Mucosa of descending colon (tissue), 3 donors: Measurements from ENCODE around the gene DNAJC27. TPM values are rescaled to one million over a fixed set of nuclear protein-coding genes. Genes with fewer than 3 reads are reported as not detected.

Experiments
- ATAC-seq: fragments of 200-7000 bp; cut with Tn5 transposase; one replicate; pipeline ENCODE4 v1.9.1; 2020; ENCODE audit warnings: mild to moderate bottlenecking, moderate library complexity
- DNase-seq, 3 donors: peaks; one replicate each; pipeline ENCODE4 v3.0.0-alpha.2; 2020
- H3K36me3 ChIP-seq: fragments of 200-600 bp; one replicate; pipeline ENCODE4 v1.8.0; 2021; ENCODE audit warnings: low read depth, mild to moderate bottlenecking
- H3K4me1 ChIP-seq: fragments of 200-600 bp; one replicate; pipeline ENCODE4 v1.8.0; 2021; ENCODE audit warnings: low read depth, mild to moderate bottlenecking
- H3K4me3 ChIP-seq: fragments of 200-600 bp; one replicate; pipeline ENCODE4 v1.8.0; 2021; ENCODE audit warnings: mild to moderate bottlenecking
- H3K9me3 ChIP-seq: fragments of 200-600 bp; one replicate; pipeline ENCODE4 v1.8.0; 2021; ENCODE audit warnings: mild to moderate bottlenecking
- intact Hi-C, 2 donors: fragments of 100-400 bp; cut with DNase I in 1 of 2; cut with micrococcal nuclease in 1 of 2; formaldehyde crosslinking; loops; one replicate each; pipeline versions ENCODE4 v1.11.0 to v1.11.1; 2022; cut with DNase I, micrococcal nuclease
- total RNA-seq, 3 donors: library from RNA; stranded (reverse); fragmentation: NEBNext Ultra II Directional in 2 of 3; extraction: Animal tissue kit (Norgen Biotek cat#: 25700) in 2 of 3; gene quantifications; one replicate each; pipeline versions ENCODE4 v1.2.1 to v1.2.4, GENCODE V29; 2021 to 2023
- TF ChIP-seq, protein P1 (sequence below): fragments of 200-600 bp; IDR thresholded peaks from one replicate; pipeline ENCODE4 v1.8.0; 2022; ENCODE audit warnings: antibody characterized with exemption, mild to moderate bottlenecking
- donor health status: DM: no; HTN: no; CAD: no; lungs with moderate emphysema.
- donor health status: DM: no; HTN: no; CAD: no.
- donor health status: DM: no; HTN: yes; CAD: no.

DNAJC27 gene
- total RNA-seq, 3 donors from 2014 or later, result 4.9 to 11.0 (median 6.4) TPM

GRCh38 chr2:24929230-24929629 lies 42.5 kb downstream of the DNAJC27 start:
- intact Hi-C loops, result no loop called here
- H3K9me3 ChIP-seq, result no peaks in the 10 kb centered on the region
- no peak overlapping the region for H3K4me3 ChIP-seq
- TF ChIP-seq, protein P1, sequence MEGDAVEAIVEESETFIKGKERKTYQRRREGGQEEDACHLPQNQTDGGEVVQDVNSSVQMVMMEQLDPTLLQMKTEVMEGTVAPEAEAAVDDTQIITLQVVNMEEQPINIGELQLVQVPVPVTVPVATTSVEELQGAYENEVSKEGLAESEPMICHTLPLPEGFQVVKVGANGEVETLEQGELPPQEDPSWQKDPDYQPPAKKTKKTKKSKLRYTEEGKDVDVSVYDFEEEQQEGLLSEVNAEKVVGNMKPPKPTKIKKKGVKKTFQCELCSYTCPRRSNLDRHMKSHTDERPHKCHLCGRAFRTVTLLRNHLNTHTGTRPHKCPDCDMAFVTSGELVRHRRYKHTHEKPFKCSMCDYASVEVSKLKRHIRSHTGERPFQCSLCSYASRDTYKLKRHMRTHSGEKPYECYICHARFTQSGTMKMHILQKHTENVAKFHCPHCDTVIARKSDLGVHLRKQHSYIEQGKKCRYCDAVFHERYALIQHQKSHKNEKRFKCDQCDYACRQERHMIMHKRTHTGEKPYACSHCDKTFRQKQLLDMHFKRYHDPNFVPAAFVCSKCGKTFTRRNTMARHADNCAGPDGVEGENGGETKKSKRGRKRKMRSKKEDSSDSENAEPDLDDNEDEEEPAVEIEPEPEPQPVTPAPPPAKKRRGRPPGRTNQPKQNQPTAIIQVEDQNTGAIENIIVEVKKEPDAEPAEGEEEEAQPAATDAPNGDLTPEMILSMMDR, result no peak
- ATAC-seq (no peak), DNase-seq (no peak)
- H3K4me1 ChIP-seq, result peaks cover 10% of the 10 kb centered on the region
- no peaks in the 10 kb centered on the region for H3K36me3 ChIP-seq

- TF ChIP-seq, protein P1, result no peak
- intact Hi-C loops, result no loop called here
- no peak for ATAC-seq
- Histone ChIP-seq H3K9me3 (no peaks in the 10 kb centered on the region), H3K4me1 (peaks cover 10% of the 10 kb centered on the region), H3K4me3 (no peak overlapping the region), H3K36me3 (no peaks in the 10 kb centered on the region)
- no peak for DNase-seq
Measured at GRCh38 chr2:24928036-24928435, 43.7 kb downstream of the DNAJC27 start.

DNA sequence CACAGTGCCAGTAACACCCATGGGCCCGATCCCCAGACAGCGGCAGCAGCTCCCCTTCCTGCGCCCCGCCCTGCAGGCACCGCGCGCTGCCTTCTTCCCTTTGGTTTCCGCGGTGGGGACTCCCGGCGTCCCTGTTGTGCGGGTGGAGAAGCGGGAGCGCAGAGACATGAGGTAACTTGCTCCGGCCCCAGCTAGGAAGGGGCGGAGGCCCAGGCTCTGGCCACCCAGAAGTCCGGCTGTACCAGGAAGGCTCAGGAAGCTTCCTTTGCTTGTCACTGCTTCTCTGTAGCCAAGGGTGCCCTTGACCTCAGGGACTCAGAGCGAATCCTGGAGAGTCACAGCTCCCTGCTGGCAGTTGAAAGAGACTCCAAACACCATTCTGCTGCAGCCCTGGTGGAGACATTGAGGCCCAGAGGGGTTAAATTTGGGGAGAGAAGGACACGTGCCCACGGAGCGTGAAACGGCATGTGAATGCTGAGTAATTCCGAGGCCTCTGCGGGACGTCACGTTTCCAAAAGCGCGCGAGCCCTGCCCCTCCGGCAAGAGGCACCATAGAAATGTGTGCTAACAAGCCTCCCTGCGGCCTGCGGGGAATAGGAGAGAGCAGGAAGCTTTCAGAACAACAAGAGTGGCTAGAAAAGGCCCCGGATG lies 45.0 kb downstream of the DNAJC27 start:
- TF ChIP-seq, protein P1, result no peak
- H3K4me3 ChIP-seq, result no peak overlapping the region
- intact Hi-C loops, result no loop called here
- peaks cover 10% of the 10 kb centered on the region for H3K4me1 ChIP-seq
- H3K9me3 ChIP-seq, result no peaks in the 10 kb centered on the region
- DNase-seq (peak; percentile 40 to 64 (median 44)), ATAC-seq (peak; percentile 63)
- H3K36me3 ChIP-seq, result no peaks in the 10 kb centered on the region

DNA sequence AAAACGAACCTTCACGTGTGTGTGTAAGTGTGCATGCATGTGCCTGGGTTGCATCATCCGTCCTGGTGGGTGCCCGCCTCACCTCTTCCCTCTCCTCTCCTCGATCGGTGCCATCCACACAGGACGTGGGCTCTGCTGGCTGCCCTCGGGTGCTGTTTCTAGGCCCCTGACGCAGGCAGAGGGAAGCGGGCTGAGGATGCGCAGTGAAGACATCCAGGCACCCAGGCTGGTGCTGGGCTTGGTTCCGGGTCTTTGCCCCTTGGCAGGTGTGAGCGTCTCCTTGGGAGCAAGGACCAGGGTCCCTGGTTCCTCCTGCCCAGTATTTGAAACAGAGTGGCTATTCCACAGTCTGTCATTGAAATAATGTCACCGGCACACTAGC lies 45.5 kb downstream of the DNAJC27 start:
- intact Hi-C loops, result no loop called here

DNA sequence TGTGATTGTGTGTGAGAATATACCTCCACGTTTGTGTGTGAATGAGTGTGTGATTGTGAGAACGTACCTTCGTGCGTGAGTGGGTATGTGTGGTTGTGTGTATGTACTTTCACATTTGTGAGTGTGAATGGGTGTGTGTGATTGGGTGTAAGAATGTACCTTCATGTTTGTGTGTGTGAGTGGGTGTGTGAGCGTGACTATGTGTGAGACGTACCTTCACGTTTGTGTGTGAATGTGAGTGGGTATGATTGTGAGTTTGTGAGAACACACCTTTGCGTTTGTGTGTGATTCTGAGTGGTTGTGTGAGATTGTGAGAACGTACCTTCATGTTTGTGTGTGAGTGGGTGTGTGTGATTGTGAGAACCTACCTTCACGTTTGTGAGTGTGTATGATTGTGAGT lies 45.9 kb downstream of the DNAJC27 start:
- intact Hi-C loops, result no loop called here
- Histone ChIP-seq H3K36me3 (no peaks in the 10 kb centered on the region), H3K9me3 (no peaks in the 10 kb centered on the region), H3K4me1 (peaks cover 10% of the 10 kb centered on the region), H3K4me3 (no peak overlapping the region)
- DNase-seq, result no peak
- TF ChIP-seq, protein P1, result no peak
- no peak for ATAC-seq

More for the DNA sequence above, 45.5 kb downstream of the DNAJC27 start:
- H3K9me3 ChIP-seq, result no peaks in the 10 kb centered on the region
- DNase-seq (no peak), ATAC-seq (no peak)
- H3K4me1 ChIP-seq, result peaks cover 10% of the 10 kb centered on the region
- TF ChIP-seq, protein P1, result no peak
- H3K36me3 ChIP-seq, result no peaks in the 10 kb centered on the region
- H3K4me3 ChIP-seq, result no peak overlapping the region

DNA sequence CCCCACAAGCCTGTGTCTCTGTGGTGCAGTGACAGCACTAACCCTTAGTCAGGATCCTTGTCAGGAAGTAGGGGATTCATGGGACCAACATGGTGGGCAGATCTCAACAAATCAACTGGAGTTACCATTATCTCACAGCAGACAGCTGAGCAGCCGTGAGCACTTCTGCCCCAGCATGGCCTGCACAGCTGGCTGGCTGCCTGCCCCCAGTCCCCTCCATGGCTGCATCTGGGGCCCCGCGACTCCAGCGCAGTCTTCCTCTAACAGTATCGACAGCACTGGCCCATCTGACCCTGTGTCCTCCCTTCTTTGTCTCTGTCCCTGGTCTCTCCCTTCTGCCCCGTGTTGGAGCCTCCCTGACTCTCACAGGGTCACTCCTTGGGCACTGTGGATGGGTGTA lies 47.0 kb downstream of the DNAJC27 start:
- H3K36me3 ChIP-seq, result no peaks in the 10 kb centered on the region
- no peak for ATAC-seq
- H3K4me1 ChIP-seq, result peaks cover 10% of the 10 kb centered on the region
- intact Hi-C loops, result no loop called here
- no peaks in the 10 kb centered on the region for H3K9me3 ChIP-seq
- DNase-seq, result no peak
- no peak overlapping the region for H3K4me3 ChIP-seq
- TF ChIP-seq, protein P1, result no peak
